HG03571 (cell line): ENCODE results near the gene ZFPM1.
"Not testable (repeated sequence)": the region's sequence is repeated elsewhere in the genome, so short reads cannot be mapped to it uniquely, and the experiment has no call there.

Experiments
- ATAC-seq: cut with Tn5 transposase; IDR thresholded peaks from one replicate; pipeline ENCODE4 v1.9.1; 2021; ENCODE audit not compliant: unreplicated experiment

ZFPM1 gene

DNA sequence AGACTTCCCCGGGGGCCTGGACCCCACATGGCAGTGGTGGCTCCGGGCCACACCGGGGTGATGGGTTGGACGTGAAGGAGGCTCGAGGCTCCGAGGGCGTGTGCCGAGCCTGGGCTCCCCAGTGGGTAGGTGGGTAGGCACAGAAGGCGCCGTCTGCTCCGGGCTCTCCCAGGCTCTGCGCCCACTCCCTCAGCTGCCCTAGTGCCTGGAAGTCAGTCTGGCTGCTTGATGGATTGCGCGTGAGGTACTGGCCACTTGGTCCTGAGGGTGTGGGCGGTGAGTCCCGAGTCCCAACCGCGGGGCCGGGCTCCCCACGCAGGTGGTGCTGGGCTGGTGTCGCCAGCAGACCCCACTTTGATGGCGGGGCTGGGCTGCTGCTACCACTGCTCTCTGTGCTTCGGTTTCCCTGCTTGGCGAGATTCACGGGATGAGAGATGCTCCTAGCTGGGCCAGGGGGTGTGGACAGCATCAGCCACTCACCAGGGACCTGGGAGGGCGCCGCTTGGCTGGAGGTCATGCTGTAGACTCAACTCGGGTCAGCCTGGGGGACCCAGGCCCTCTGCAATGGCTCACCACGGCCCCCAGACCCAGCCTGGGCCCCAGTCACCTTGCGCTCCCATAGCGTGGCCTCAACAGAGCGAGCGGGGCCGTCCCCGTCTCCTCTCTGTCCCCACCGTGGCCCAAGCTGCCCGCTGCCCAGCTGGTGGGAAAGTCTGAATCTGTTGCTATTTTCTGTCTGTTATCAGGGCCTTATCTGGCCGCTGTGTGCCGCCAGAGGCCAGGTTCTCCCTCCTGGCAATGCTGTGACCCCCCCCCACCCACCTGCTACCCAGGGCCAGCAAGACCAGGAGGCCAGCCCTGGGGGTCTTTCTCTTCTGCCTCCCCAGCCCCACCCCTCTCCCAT lies 26.1 kb downstream of the ZFPM1 start:
- ATAC-seq: no peak

DNA sequence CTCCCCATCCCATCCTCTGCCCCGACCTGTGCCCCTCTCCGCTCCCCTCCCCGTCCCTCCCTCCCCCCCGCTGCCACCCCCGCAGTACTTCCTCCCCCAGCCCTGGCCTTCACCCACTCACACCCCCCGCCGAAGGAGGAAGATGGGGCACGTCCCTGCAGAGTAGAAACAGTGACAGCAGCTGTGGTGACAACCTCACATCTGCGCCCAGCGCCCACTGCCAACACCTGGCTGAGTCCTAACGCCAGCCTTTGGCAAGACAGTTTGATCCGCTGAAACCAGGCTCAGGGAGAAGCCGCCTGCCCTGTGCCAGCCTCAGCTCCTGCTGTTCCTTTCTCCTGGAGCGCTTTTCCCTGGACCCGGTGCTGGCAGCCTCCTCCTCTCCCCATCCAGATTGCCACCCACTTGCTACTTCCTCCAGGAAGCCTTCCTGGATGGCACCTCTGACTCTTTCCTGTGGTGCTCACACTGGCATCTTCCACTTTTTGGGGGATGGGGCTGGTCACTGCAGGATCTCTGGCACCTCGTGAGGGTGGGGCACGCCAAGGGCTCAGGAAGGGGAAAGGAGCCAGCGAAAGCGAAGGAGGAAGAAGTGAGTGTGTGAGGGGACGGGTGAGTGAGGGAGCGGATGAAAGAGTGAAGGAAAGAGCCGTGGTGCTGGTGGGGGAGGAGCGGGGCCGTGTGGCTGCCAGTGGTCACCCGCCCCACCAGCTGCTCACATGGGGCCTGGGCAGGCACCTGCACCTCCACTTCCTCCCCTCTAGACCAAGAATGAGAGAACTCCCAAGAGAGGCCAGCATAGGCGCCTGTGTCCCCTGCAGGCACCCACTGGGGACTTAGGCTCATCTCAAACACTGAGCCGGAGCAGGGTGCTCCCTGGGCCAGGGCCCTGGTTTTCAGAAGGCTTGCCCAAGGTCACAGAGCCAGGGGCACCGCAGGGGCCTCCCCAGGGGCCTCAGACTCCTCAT lies 27.0 kb downstream of the ZFPM1 start:
- no peak for ATAC-seq

DNA sequence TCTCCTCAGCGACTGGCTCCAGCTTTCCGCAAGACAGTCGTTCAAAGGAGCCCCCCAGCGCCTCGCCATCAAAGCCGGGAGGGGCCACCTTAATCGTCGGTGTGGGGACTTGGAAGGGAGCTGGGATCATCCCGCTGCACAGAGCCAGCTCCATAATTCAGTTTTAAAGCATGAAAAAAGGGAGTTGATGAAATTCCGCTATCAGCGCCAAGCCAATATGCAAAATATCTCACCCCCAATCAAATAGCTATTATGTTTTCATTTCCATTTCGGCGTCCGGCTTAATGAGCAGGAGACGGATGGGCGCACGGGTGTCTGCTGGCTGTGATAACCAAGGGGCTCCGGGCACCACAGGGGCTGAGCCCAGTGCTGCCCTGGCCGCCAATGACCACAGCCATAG lies 27.7 kb downstream of the ZFPM1 start:
- ATAC-seq: no peak

DNA sequence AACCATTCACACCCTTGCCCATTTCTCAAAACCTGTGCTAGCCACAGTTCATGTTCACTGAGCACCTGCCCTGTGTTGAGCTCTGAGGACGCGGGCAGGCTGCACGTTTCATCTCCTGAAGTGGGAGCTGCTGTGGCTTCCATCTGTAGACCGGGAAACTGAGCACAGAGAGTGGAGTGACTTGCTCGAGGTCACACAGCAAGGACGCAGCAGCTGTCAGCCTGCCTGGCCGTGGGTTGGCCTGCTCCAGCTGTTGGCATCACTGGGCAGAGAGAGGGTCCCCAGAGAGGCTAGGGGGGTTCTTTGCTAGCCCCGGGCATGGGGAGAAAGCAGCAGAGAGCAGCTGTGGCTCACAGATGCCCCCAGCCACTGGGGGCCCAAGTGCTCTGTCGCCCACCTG lies 28.8 kb downstream of the ZFPM1 start:
- ATAC-seq: no peak

DNA sequence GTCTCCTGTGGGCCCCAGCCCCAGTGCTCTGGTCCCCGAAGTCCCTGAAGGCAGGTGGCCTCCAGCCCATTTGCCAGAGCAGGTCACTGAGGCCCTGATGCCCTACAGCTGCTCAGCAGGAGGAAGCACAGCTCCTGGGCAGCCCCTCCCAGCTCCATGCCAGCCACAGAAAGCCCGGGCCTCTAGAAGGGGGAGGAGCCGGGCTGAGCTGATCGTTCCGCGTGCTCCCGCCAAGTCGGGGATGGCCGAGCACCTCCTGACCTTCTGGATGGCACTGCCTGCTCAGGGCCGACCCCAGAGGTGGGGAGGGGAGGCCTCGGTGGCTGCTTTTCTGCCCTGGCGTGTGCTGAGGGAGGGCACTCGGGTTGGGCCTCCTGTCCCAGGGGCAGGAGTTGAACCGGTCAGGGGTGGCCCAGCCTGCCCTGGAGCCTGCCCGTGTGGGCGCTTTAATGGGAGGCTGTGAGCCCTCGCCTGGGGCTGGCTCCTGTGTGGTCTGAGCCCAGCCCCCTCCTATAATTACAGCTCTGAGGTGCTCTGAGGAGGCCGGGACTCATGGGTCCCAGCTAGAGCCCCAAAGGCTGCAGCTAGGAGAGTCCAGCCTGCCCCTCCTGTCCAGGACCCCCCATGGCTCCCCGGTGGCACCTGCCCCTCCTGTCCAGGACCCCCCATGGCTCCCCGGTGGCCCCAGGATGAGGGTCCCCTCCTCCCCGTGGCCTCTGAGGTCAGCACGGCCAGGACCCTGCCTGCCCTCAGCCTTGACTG lies 29.7 kb downstream of the ZFPM1 start:
- ATAC-seq: no peak

DNA sequence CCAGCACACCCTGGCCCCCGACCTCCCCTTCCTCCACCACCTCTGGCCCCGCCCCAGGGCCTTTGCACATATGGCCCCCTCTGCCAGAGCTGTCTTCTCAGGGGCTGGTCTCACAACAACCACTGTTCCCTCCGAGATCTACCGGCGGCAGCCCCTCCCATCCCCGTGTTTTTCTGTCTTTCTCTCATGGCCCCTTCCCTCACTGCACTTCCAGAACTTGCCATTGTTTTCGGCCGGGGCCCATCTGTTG lies 30.2 kb downstream of the ZFPM1 start:
- ATAC-seq: no peak

DNA sequence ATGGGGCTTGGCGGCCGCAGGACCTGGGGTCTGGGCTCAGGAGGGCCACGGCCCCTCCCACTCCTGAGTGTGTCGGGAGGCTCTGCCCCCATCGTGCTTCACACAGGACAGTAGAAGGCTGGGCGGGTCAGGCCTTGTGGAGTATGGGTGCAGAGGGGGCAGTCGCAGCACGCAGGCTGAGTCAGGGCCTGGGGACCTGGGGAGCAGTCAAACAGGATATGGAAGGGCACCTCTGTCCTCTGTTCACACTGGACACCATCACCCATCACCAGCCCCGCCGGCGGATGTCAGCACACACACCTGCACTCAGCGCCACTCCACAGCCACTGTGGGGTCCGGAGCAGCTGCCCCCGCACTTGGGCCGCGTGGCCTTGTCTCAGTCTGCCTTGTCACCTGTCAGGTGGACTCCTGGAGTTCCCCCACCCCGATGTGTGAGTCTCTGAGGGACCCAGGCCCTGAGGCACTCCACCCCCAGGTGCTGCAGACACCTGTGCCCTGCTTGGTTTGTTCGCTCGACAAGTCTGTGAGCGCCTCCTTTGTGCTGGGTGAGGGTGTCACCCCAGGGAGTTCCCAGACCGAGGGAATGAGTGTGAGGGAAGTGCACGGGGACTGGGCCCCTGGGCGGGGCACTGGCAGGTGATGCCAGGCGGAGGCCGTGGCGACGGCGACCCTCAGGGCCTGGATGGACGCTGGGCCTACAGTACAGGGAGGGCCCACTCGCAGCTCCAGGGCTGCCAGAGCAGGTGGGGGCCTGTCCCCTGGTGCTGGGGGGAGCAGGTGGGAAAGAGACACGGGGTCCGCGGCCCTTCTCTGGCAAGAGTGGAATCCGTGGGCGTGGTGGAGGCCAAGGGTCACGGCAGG lies 31.7 kb downstream of the ZFPM1 start:
- ATAC-seq: no peak

DNA sequence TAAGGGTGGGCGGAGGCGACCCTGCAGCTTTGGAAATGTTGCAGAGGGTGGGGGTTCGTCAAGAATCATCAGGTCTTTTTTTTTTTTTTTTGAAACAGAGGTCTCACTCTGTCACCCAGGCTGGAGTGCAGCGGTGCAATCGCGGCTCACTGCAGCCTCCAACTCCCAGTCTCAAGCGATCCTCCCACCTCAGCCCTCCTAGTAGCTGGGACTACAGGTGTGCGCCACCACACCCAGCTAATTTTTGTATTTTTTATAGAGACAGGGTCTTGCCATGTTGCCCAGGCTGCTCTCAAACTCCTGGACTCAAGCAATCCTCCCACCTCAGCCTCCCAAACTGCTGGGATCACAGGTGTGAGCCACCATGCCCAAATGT lies 32.3 kb downstream of the ZFPM1 start:
- not testable (repeated sequence) for ATAC-seq

DNA sequence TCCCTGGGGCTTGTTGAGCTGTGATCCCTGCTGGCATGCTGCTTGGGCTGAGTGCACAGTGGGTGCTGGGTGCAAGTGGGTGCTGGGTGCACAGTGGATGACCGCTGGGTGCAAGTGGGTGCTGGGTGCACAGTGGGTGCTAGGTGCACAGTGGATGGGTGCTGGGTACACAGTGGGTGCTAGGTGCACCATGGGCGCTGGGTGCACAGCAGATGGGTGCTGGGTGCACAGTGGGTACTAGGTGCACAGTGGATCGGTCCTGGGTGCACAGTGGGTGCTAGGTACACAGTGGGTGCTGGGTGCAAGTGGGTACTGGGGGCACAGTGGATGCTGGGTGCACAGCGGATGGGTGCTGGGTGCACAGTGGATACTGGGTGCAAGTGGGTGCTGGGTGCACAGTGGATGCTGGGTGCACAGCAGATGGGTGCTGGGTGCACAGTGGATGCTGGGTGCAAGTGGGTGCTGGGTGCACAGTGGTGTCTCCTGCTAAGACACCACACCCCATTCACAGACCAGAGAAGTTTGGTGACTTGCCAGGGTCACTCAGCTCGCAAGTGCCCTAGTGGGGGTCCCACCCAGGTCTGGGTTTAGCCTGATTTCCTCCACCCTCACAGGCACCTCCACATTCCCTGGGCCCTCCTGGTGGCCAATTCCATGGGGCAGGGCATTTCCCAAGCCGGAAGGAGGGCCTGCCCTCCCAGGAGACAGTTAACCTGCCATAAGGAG lies 33.5 kb downstream of the ZFPM1 start:
- ATAC-seq: no peak

DNA sequence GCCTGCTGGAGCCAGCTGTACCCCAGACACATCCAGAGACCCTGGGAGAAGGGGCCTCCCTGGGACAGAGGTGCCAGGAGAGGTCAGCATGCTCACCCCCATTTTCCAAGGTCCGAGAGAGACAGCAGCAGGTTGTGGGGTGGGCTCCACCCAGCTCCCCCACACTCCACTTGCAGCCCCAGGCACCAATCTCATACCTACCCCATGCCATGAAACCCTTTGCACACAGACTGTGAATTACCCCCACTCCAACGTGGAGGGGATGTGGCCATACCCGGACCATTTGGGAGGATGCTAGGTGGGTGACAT lies 34.0 kb downstream of the ZFPM1 start:
- no peak for ATAC-seq

DNA sequence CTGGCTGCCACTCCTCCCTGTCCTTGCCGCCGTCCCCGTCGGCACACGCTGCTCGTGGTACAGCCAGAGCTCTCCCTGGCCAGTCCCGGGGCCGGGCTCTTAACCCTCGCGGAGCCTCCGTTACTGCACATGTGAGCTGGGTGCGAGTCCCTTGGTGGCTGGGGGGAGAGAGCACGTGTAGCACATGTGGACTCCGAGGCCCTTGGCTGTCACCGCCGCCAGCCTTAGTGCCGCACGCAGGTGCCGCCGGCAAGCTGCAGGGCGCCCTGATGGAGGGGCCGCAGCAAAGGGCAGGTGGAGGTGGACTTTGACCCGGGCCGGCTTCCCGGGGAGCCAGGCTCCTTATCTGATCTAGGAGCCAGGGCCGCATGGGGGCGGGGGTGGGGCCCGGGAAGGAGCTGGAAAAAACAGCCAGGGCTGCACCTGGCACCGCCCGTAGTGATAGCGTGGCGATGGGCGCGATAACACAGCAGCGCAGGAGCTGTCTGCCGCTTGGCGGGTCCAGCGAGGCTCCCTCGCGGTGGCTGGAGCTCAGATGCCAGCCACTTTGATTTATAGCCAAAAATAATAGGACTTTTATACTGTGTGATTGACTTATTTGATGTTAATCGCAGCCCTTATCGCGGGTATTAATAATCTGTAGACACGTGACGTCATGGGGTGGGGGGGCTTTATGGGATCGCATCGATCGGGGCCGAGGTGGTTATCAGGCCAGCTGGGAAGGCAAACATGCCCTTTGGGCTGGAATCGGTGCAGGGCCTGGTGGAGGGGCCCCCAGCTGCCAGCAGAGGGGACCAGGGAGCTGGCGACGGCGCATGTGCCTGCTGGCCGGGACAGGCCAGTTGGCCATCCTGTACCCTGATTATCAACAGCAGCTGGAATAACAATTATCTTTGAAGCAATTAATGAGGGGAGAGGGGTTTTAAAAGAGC lies 35.1 kb downstream of the ZFPM1 start:
- ATAC-seq: no peak

DNA sequence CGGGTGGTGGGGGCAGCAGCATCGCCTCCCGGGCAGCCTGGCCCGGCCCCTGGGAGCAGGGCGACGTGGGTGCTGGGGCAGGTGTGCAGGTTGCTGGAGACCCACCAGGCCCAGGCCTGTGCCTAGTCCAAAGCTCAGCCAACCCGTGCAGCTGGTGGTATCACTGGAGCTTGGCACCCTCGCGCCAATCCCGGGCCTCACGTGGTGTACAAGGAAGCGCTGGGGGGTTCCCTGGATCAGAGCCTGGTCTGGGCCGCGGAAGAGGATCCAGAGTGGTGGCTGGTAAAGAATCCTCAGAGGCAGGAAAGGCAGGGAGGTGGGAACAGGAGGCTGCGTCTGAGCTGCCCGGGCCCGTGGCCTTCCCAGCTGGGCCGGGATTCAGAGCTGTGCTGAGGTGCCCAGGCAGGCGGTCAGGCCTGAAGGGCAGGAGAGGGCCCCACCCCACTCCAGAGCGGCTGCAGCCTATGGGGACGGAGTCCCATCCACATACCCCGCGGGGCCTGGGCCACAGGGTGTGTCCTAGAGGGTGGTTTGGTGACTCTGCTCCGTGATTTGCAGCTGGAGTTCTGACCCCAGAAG lies 36.2 kb downstream of the ZFPM1 start:
- ATAC-seq: no peak

DNA sequence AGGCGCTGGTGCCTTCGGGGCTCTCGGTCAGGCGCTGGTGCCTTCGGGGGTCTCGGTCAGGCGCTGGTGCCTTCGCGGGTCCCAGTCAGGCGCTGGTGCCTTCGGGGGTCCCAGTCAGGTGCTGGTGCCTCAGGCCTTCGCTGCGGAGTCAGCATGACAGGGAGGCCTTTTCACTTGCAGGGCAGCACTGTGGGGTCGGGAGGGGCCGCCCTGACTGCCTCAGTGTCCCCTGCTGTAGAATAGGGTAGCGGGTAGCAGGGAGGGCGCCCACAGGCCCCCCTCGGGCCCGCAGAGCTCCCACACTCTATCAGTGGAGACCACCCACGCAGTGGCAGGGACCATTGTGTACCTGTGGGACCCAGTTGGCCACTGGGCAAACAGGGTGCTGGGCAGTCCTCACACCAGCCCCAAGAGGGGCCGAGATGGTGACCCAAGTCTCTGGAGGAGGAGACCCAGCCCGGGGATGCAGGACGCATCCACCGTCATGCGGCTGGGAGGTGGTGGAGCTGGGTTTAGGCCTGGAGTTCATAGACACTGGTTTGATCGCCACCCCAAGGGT lies 38.0 kb downstream of the ZFPM1 start:
- no peak for ATAC-seq

DNA sequence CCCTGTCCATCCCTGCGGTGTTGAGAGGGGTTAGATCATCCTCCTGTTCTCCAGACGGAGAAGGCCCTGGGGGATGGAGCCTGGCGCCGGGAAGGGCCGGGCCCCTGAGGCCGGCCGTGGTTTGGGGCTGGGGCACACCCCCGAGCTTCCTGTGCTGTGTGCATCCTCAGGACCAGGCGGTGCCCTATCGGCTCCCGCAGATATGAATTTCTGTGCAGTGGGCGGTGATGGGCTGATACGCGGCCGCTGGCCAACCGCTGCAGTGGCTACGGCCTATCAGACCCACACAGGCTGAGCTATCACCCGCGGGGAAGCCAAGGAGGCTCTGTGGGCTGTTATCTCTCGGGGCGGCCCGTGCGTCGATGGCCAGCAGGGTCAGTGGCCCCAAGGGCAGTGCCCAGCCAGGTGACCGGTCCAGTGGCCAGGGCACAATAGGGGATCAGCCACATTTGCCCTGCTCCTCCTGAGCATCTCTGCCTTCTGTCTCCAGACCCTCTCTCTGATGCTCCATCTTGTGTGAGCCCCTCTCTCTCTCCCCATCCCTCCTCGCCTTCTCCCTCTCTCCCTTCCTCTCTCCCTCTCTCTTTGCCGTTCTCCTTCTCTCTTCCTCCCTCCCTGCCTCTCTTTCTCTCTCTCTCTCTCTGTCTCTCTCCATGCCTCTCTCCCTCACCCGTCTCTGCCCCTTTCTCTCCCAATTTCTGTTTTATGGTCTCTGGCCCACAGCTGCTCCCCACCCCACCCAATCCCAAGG lies 38.7 kb downstream of the ZFPM1 start:
- no peak for ATAC-seq

DNA sequence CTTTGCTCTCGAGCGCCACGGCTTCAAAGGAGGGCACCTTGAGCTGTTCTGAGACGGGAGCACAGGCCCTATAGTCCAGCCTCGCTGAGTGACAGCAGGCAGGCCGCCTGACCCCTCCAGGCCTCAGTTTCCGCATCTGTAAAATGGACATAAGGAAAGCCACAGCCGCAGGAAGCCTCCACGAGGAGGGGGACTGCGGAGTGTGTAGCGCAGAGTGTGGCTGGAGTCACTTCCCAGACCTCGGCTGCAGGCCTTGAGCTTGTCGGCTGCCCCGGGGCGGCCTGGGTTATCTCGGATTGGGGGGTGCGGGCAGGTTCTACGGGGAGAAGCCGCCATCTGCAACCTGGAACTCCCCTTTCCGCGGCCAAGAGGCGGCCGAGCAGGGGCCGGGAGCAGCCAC lies 40.8 kb downstream of the ZFPM1 start:
- ATAC-seq: no peak

DNA sequence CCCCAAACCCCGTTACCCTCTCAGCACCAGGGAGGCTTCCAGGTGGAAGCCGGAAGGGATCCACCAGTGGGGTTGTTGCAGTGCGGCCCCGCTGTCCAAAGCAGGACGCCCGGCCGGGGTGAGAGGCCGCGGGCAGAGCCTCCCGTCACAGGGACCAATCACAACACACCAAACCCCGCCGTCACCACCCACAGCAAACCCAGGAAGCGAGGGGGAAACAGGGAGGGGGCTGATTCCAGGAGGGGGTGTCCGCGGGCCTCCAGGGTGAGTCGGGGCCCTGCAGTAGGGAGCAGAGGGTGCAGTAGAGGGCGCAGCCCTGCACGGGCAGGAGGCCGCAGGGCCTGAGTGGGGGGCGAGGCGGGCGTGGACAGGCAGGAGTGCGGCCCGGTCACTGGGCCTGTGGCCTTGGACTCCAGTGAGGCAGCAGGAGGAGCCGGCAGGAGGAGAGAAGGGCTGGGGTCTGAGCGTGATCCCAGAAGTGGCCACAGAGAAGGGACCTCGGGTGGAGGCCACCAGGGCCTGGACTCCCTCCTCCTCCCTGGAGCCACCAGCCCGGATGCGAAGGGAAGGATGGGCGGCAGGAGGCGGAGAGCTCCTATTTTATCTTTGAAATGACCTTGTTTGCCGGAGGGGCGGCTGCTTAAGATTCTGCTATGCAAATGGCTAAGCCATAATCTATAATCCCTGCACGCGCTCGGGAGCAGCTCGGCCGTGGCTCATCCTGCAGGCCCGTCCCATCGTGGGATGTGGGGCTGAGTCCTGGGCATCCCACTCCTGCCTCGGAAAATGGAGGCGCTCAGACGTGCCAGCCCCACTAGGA lies 41.5 kb downstream of the ZFPM1 start:
- ATAC-seq: no peak

DNA sequence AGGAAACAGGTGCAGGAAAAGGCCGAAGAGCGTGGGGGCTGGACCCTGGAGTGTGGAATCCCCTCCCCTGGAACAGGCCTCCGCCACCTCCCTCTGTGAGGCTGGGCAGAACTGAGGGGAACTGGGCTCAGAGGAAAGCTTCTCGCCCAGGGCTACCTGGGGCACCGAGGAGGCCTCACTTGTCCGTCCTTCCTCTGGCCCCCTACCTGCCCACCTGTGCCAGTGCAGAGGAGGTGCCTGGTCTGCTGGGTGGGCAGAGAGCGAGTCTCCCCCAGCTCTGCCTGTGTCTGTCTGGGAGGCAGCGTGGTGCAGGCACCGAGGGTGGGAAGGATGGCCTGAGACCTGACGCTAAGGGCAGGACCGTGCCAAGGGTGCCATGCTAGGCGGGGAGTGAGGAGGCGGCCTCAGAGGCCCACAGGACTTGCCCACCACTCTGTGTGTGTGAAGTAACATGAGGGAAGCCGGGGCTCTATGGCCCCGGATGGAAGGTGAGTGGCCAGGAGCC lies 42.2 kb downstream of the ZFPM1 start:
- no peak for ATAC-seq
